H9 (cell line): ENCODE results near the gene HGS. TPM values are rescaled to one million over a fixed set of nuclear protein-coding genes. Genes with fewer than 3 reads are reported as not detected.
A peak's percentile ranks its signal among the peaks of the same experiment; 100 is the strongest.

Experiments
- DNase-seq: peaks from one replicate; pipeline ENCODE4 v3.0.0-alpha.2; 2017
- H2AFZ ChIP-seq: one replicate; pipeline ENCODE4 v1.6.1; 2013; ENCODE audit warnings: mild to moderate bottlenecking, low read length, control low read depth, moderate library complexity
- H2AK5ac ChIP-seq: 2 replicates; pipeline ENCODE4 v1.6.1; 2013; ENCODE audit warnings: low read length, control low read depth, mixed read lengths; ENCODE audit not compliant: insufficient read length
- H2BK120ac ChIP-seq: one replicate; pipeline ENCODE4 v1.6.1; 2013; ENCODE audit warnings: low read depth, mild to moderate bottlenecking, low read length, control low read depth, inconsistent platforms; ENCODE audit not compliant: poor library complexity, severe bottlenecking
- H2BK12ac ChIP-seq: 2 replicates; pipeline ENCODE4 v1.6.1; 2013; ENCODE audit warnings: low read length, control low read depth, mixed read lengths, low read depth; ENCODE audit not compliant: insufficient read length
- H2BK15ac ChIP-seq: 2 replicates; pipeline ENCODE4 v1.6.1; 2013; ENCODE audit warnings: low read depth, low read length, control low read depth
- H2BK20ac ChIP-seq: one replicate; pipeline ENCODE4 v1.6.1; 2013; ENCODE audit warnings: low read depth, mild to moderate bottlenecking, low read length, control low read depth, inconsistent platforms; ENCODE audit not compliant: poor library complexity, severe bottlenecking
- H2BK5ac ChIP-seq: 2 replicates; pipeline ENCODE4 v1.6.1; 2013; ENCODE audit warnings: low read length, control low read depth, mixed read lengths; ENCODE audit not compliant: insufficient read length
- H3K14ac ChIP-seq: 2 replicates; pipeline ENCODE4 v1.6.1; 2013; ENCODE audit warnings: low read length, control low read depth; ENCODE audit not compliant: insufficient read depth
- H3K18ac ChIP-seq: 2 replicates; pipeline ENCODE4 v1.6.1; 2013; ENCODE audit warnings: low read depth, mild to moderate bottlenecking, mixed read lengths, low read length, control low read depth; ENCODE audit not compliant: insufficient read length
- H3K23ac ChIP-seq: 2 replicates; pipeline ENCODE4 v1.6.1; 2013; ENCODE audit warnings: low read length, control low read depth, mixed read lengths, low read depth; ENCODE audit not compliant: insufficient read length
- H3K23me2 ChIP-seq: 2 replicates; pipeline ENCODE4 v1.6.1; 2013; ENCODE audit warnings: low read depth, mild to moderate bottlenecking, mixed read lengths, low read length, control low read depth; ENCODE audit not compliant: insufficient read length, poor library complexity, severe bottlenecking
- H3K27ac ChIP-seq: 2 replicates; pipeline ENCODE4 v1.5.1; 2013; ENCODE audit warnings: low read length, control low read depth, mixed read lengths, low read depth; ENCODE audit not compliant: insufficient read length
- H3K27me3 ChIP-seq: 2 replicates; pipeline ENCODE4 v1.6.1; 2013; ENCODE audit warnings: low read length, control low read depth, inconsistent platforms; ENCODE audit not compliant: insufficient read depth
- H3K4ac ChIP-seq: 2 replicates; pipeline ENCODE4 v1.6.1; 2013; ENCODE audit warnings: low read depth, mild to moderate bottlenecking, control low read depth, inconsistent platforms, low read length, moderate library complexity
- H3K4me1 ChIP-seq: 2 replicates; pipeline ENCODE4 v1.6.1; 2013; ENCODE audit warnings: low read length, control low read depth, inconsistent platforms; ENCODE audit not compliant: insufficient read depth
- H3K4me2 ChIP-seq: 2 replicates; pipeline ENCODE4 v1.6.1; 2013; ENCODE audit warnings: low read length, control low read depth, mixed read lengths; ENCODE audit not compliant: insufficient read length, insufficient read depth
- H3K56ac ChIP-seq: 2 replicates; pipeline ENCODE4 v1.6.1; 2013; ENCODE audit warnings: low read depth, mild to moderate bottlenecking, mixed read lengths, low read length, control low read depth; ENCODE audit not compliant: insufficient read length
- H3K79me1 ChIP-seq: 2 replicates; pipeline ENCODE4 v1.6.1; 2013; ENCODE audit warnings: low read depth, mild to moderate bottlenecking, moderate library complexity, low read length, control low read depth, inconsistent platforms; ENCODE audit not compliant: insufficient read depth, poor library complexity, severe bottlenecking
- H3K79me2 ChIP-seq: 2 replicates; pipeline ENCODE4 v1.6.1; 2013; ENCODE audit warnings: low read length, control low read depth, inconsistent platforms; ENCODE audit not compliant: insufficient read depth
- H3K9ac ChIP-seq: 2 replicates; pipeline ENCODE4 v1.6.1; 2013; ENCODE audit warnings: low read length, control low read depth, mixed read lengths; ENCODE audit not compliant: insufficient read length; ENCODE audit errors: extremely low read depth
- H3K9me3 ChIP-seq: one replicate; pipeline ENCODE4 v1.6.1; 2013; ENCODE audit warnings: low read depth, low read length, inconsistent platforms; ENCODE audit not compliant: control insufficient read depth
- H3T11ph ChIP-seq: one replicate; pipeline ENCODE4 v1.6.1; 2013; ENCODE audit warnings: mild to moderate bottlenecking, low read length, control low read depth, inconsistent platforms
- H4K20me1 ChIP-seq: one replicate; pipeline ENCODE4 v1.6.1; 2013; ENCODE audit not compliant: control insufficient read depth, insufficient read length, insufficient read depth
- H4K5ac ChIP-seq: 2 replicates; pipeline ENCODE4 v1.6.1; 2013; ENCODE audit warnings: low read depth, mild to moderate bottlenecking, mixed read lengths, low read length, control low read depth; ENCODE audit not compliant: insufficient read length
- H4K8ac ChIP-seq: replicated peaks from 2 replicates; pipeline ENCODE4 v1.6.1; 2013; ENCODE audit warnings: low read length, control low read depth, mixed read lengths, low read depth; ENCODE audit not compliant: insufficient read length
- H4K91ac ChIP-seq: 2 replicates; pipeline ENCODE4 v1.6.1; 2013; ENCODE audit warnings: low read depth, mild to moderate bottlenecking, moderate library complexity, mixed read lengths, low read length, control low read depth; ENCODE audit not compliant: insufficient read length
- H3K27ac Mint-ChIP-seq, 3 experiments: 2 replicates in 2 of 3; 3 replicates in 1 of 3; pipeline ENCODE4 v1.8.0; 2020 to 2021; ENCODE audit warnings: mixed read lengths in 3 of 3, mild to moderate bottlenecking in 1 of 3, moderate library complexity in 1 of 3
- H3K27me3 Mint-ChIP-seq: 2 replicates; pipeline ENCODE4 v1.8.0; 2021; ENCODE audit warnings: low read depth, mild to moderate bottlenecking, moderate library complexity, mixed read lengths
- H3K36me3 Mint-ChIP-seq, 3 experiments: 2 replicates in 2 of 3; 3 replicates in 1 of 3; pipeline ENCODE4 v1.8.0; 2020 to 2021; ENCODE audit warnings: low read depth in 3 of 3, mixed read lengths in 3 of 3; ENCODE audit not compliant: insufficient read depth in 1 of 3
- H3K4me1 Mint-ChIP-seq, 2 experiments: 2 replicates each; pipeline ENCODE4 v1.8.0; 2020; ENCODE audit warnings: mixed read lengths in 2 of 2
- H3K4me3 Mint-ChIP-seq, 2 experiments: 2 replicates in 1 of 2; 3 replicates in 1 of 2; pipeline ENCODE4 v1.8.0; 2020 to 2021; ENCODE audit warnings: mild to moderate bottlenecking in 2 of 2, mixed read lengths in 2 of 2, moderate library complexity in 1 of 2
- H3K9me3 Mint-ChIP-seq, 2 experiments: 2 replicates in 1 of 2; 3 replicates in 1 of 2; pipeline ENCODE4 v1.8.0; 2020; ENCODE audit warnings: mild to moderate bottlenecking in 2 of 2, mixed read lengths in 2 of 2, moderate library complexity in 1 of 2
- WGBS: extraction: QIAGEN DNeasy Blood & Tissue Kit; methylation state at CpG from one replicate; pipeline ENCODE4 v1.1.7; 2013; ENCODE audit warnings: missing lambda C conversion rate, low lambda C conversion rate, mixed read lengths; ENCODE audit not compliant: insufficient read length; ENCODE audit errors: extremely low coverage; 5-methylcytosine and 5-hydroxymethylcytosine counted together
- long read RNA-seq: library from polyadenylated mRNA; unstranded; transcript quantifications from one replicate; pipeline ENCODE4 v2.0.0, GENCODE V29; 2020
- total RNA-seq: library from RNA; stranded (reverse); gene quantifications from 2 replicates; pipeline ENCODE4 v1.2.1, GENCODE V29; 2021
- TF ChIP-seq, protein P1 (sequence below): fragments of 200-600 bp; sonication (generic); conservative IDR thresholded peaks from 3 replicates; pipeline ENCODE4 v1.8.0; 2021; ENCODE audit warnings: antibody characterized with exemption, mild to moderate bottlenecking

The HGS gene, protein sequence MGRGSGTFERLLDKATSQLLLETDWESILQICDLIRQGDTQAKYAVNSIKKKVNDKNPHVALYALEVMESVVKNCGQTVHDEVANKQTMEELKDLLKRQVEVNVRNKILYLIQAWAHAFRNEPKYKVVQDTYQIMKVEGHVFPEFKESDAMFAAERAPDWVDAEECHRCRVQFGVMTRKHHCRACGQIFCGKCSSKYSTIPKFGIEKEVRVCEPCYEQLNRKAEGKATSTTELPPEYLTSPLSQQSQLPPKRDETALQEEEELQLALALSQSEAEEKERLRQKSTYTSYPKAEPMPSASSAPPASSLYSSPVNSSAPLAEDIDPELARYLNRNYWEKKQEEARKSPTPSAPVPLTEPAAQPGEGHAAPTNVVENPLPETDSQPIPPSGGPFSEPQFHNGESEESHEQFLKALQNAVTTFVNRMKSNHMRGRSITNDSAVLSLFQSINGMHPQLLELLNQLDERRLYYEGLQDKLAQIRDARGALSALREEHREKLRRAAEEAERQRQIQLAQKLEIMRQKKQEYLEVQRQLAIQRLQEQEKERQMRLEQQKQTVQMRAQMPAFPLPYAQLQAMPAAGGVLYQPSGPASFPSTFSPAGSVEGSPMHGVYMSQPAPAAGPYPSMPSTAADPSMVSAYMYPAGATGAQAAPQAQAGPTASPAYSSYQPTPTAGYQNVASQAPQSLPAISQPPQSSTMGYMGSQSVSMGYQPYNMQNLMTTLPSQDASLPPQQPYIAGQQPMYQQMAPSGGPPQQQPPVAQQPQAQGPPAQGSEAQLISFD
- total RNA-seq, result 99.3 and 106 TPM in 2 replicates
- long read RNA-seq, transcript HGS-201 (22 exons, 2,970 nt), result major isoform, 220 of 302 reads
- long read RNA-seq, partial matches to known transcripts, result 13 of 302 reads
- long read RNA-seq, other reads (novel, unspliced or antisense), result 69 of 302 reads

DNA sequence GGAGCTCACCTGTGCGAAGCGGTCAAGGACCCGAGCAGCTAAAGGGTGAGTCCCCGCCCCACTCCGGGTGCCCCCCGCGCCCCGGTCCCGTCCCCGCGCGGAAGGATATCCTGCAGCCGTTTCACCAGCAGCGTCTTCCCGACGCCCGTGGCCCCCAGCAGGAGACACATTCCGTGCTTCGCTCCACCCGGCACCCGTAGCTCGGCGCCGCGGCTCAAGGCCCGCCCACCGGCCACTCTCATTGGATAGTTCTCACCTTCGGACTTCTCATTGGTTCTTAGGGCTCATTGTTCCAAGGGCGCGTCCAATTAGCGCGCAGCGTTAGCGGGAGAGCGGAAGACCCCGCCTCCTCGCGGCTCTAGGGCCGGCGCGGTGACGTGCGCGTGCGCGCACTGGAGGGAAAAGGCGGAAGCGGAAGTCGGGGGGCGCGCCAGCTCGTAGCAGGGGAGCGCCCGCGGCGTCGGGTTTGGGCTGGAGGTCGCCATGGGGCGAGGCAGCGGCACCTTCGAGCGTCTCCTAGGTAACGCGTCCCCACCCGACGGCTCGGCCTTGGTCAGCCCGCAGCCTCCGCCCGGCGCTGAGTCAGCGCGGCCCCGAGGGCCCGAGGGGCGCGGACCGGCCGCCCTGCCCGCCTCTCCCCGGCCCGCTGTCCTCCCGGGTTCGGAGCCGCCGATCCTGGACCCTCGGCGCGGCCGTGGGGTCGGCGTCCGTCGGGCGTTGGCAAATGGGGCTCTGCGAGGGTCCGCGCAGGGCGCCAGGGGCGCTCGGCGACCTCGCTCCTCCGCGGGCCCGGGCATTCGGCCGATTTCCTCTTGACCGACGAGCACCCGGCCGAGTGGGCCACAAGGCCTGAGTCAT is at the start of gene HGS, which contains the start of gene ARL16:
Gene HGS (plus strand): TSS at position 428 of the 858 bp plus-strand sequence. CDS start 56 bp downstream, at position 484.
Gene ARL16 (minus strand): TSS at position 214 of the 858 bp plus-strand sequence. CDS start 44 bp downstream, at position 170.
- Histone ChIP-seq H3K56ac (no peak within 1 kb of the TSS), H3K27me3 (no peaks in the 10 kb centered on the region), H3K4ac (no peak within 1 kb of the TSS), H3K79me1 (peaks cover 8% of the 10 kb centered on the region), H4K20me1 (no peaks in the 10 kb centered on the region), H2BK5ac (no peak within 1 kb of the TSS), H2AK5ac (no peak within 1 kb of the TSS), H3K23me2 (peaks cover 10% of the 10 kb centered on the region), H4K91ac (no peak within 1 kb of the TSS), H3T11ph (no peak within 1 kb of the TSS), H3K18ac (no peak within 1 kb of the TSS), H2AFZ (no peak within 1 kb of the TSS), H3K23ac (no peak within 1 kb of the TSS), H3K4me2 (peak within 1 kb of the TSS; percentile 92), H3K9ac (peak within 1 kb of the TSS; percentile 71), H3K27ac (no peak within 1 kb of the TSS), H3K9me3 (no peaks in the 10 kb centered on the region), H2BK12ac (no peak within 1 kb of the TSS), H3K79me2 (peaks cover 9% of the 10 kb centered on the region; the same call in 1 of the 2 replicates), H2BK120ac (no peak within 1 kb of the TSS), H2BK20ac (no peak within 1 kb of the TSS), H4K8ac (no peak within 1 kb of the TSS), H3K14ac (peak within 1 kb of the TSS; percentile 60; the same call in 1 of the 2 replicates), H2BK15ac (no peak within 1 kb of the TSS), H3K4me1 (no peaks in the 10 kb centered on the region), H4K5ac (no peak within 1 kb of the TSS)
- TF ChIP-seq, protein P1, sequence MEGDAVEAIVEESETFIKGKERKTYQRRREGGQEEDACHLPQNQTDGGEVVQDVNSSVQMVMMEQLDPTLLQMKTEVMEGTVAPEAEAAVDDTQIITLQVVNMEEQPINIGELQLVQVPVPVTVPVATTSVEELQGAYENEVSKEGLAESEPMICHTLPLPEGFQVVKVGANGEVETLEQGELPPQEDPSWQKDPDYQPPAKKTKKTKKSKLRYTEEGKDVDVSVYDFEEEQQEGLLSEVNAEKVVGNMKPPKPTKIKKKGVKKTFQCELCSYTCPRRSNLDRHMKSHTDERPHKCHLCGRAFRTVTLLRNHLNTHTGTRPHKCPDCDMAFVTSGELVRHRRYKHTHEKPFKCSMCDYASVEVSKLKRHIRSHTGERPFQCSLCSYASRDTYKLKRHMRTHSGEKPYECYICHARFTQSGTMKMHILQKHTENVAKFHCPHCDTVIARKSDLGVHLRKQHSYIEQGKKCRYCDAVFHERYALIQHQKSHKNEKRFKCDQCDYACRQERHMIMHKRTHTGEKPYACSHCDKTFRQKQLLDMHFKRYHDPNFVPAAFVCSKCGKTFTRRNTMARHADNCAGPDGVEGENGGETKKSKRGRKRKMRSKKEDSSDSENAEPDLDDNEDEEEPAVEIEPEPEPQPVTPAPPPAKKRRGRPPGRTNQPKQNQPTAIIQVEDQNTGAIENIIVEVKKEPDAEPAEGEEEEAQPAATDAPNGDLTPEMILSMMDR, result no peak
- no peaks in the 10 kb centered on the region for H3K27me3 Mint-ChIP-seq
- peak; percentile 99 for DNase-seq
- peak within 1 kb of the TSS; percentile 86 to 89 for H3K4me3 Mint-ChIP-seq
- peak within 1 kb of the TSS; percentile 26 to 87 (median 81); a peak in 6 of 7 replicates for H3K27ac Mint-ChIP-seq
- no CpG with 5 or more reads among the region's 112 CpGs for WGBS
- peaks cover 14 to 20% of the 10 kb centered on the region in 2 experiments for H3K4me1 Mint-ChIP-seq
- no peaks in the 10 kb centered on the region for H3K9me3 Mint-ChIP-seq
- peaks cover 16 to 44% (median 38%) of the 10 kb centered on the region in 3 experiments for H3K36me3 Mint-ChIP-seq
